Measurements from ENCODE around the gene ITPRIPL2.

ITPRIPL2 gene

GRCh38 chr16:19113577-19114358 is at the start of gene ITPRIPL2:
ITPRIPL2 (plus strand) TSS chr16:19113964; CDS start chr16:19114462, 498 bp downstream.
- no peaks in the 10 kb centered on the region for H3K9me3 Mint-ChIP-seq

GRCh38 chr16:19066988-19067348 is 46.8 kb upstream of the ITPRIPL2 start:
- H3K9me3 Mint-ChIP-seq = no peaks in the 10 kb centered on the region
- DNase-seq (ENCODE audit: low spot score in 2 of 2) (no peak), ATAC-seq (no peak)
- H3K36me3 Mint-ChIP-seq = peaks cover 11% of the 10 kb centered on the region
- H3K4me3 Mint-ChIP-seq = peak overlapping the region; percentile 83
- peaks cover 6% of the 10 kb centered on the region for H3K4me1 Mint-ChIP-seq
- peak overlapping the region; percentile 98 for H3K27ac Mint-ChIP-seq

More at GRCh38 chr16:19113577-19114358, at the start of gene ITPRIPL2:
- DNase-seq (ENCODE audit: low spot score in 2 of 2) (peak; percentile 19 to 71), ATAC-seq (peak; percentile 62)
- peak within 1 kb of the TSS; percentile 71 for H3K4me3 Mint-ChIP-seq
- peaks cover 29% of the 10 kb centered on the region for H3K4me1 Mint-ChIP-seq
- H3K36me3 Mint-ChIP-seq = peaks cover 1% of the 10 kb centered on the region
- peak within 1 kb of the TSS; percentile 86 for H3K27ac Mint-ChIP-seq

GRCh38 chr16:19067349-19068236 is 46.2 kb upstream of the ITPRIPL2 start, which contains the start of gene COQ7:
COQ7 (plus strand) TSS chr16:19067614; CDS start chr16:19067665, 51 bp downstream.
- DNase-seq (ENCODE audit: low spot score in 2 of 2) = peak; percentile 94 to 98
- H3K4me3 Mint-ChIP-seq = peak within 1 kb of the TSS; percentile 83
- ATAC-seq = peak; percentile 96
- peak within 1 kb of the TSS; percentile 98 for H3K27ac Mint-ChIP-seq
- H3K9me3 Mint-ChIP-seq = no peaks in the 10 kb centered on the region
- peaks cover 6% of the 10 kb centered on the region for H3K4me1 Mint-ChIP-seq
- peaks cover 14% of the 10 kb centered on the region for H3K36me3 Mint-ChIP-seq

- no peaks in the 10 kb centered on the region for H3K9me3 Mint-ChIP-seq
- H3K27ac Mint-ChIP-seq = peak overlapping the region; percentile 98
- DNase-seq (ENCODE audit: low spot score in 2 of 2) = no peak
These were observed 45.4 kb upstream of the ITPRIPL2 start for GRCh38 chr16:19068237-19068815.

GRCh38 chr16:19071811-19072777 is 41.7 kb upstream of the ITPRIPL2 start:
- ATAC-seq (no peak), DNase-seq (ENCODE audit: low spot score in 2 of 2) (peak; percentile 25 to 79)
- no peaks in the 10 kb centered on the region for H3K9me3 Mint-ChIP-seq
- peaks cover 4% of the 10 kb centered on the region for H3K4me1 Mint-ChIP-seq
- H3K4me3 Mint-ChIP-seq = no peak overlapping the region
- H3K36me3 Mint-ChIP-seq = peaks cover 41% of the 10 kb centered on the region
- no peak overlapping the region for H3K27ac Mint-ChIP-seq

More at GRCh38 chr16:19068237-19068815, 45.4 kb upstream of the ITPRIPL2 start:
- Mint-ChIP-seq H3K4me3 (peak overlapping the region; percentile 83), H3K36me3 (peaks cover 17% of the 10 kb centered on the region), H3K4me1 (peaks cover 6% of the 10 kb centered on the region)
- ATAC-seq = no peak

- DNase-seq (ENCODE audit: low spot score in 2 of 2) (no peak), ATAC-seq (no peak)
- no peaks in the 10 kb centered on the region for H3K9me3 Mint-ChIP-seq
- no peak overlapping the region for H3K4me3 Mint-ChIP-seq
- H3K27ac Mint-ChIP-seq = no peak overlapping the region
- H3K36me3 Mint-ChIP-seq = peaks cover 43% of the 10 kb centered on the region
- no peaks in the 10 kb centered on the region for H3K4me1 Mint-ChIP-seq
These were observed 40.4 kb upstream of the ITPRIPL2 start for GRCh38 chr16:19073344-19073743.

DNA sequence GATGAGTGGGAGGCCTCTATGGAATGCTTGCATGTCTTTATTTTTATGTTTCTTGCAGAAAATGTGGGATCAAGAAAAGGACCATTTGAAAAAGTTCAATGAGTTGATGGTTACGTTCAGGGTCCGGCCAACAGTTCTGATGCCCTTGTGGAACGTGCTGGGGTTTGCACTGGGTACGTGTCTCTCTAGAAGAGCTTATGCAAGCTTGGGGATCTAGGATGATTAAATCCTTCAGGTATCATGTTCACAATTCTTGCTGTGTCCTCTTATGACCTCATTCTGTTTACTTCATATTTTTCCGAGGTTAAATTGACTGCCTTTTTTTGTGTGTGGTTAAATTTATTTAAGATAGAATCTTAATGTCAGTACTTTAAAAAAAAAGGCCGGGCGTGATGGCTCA is 39.9 kb upstream of the ITPRIPL2 start:
- no peak overlapping the region for H3K4me3 Mint-ChIP-seq
- no peak overlapping the region for H3K27ac Mint-ChIP-seq
- H3K36me3 Mint-ChIP-seq = peaks cover 49% of the 10 kb centered on the region
- H3K4me1 Mint-ChIP-seq = no peaks in the 10 kb centered on the region
- no peaks in the 10 kb centered on the region for H3K9me3 Mint-ChIP-seq
- no peak for ATAC-seq
- no peak for DNase-seq (ENCODE audit: low spot score in 2 of 2)

GRCh38 chr16:19075511-19075910 is 38.3 kb upstream of the ITPRIPL2 start:
- H3K4me3 Mint-ChIP-seq = no peak overlapping the region
- DNase-seq (ENCODE audit: low spot score in 2 of 2) = no peak
- no peak for ATAC-seq
- H3K36me3 Mint-ChIP-seq = peaks cover 51% of the 10 kb centered on the region
- H3K9me3 Mint-ChIP-seq = no peaks in the 10 kb centered on the region
- H3K27ac Mint-ChIP-seq = no peak overlapping the region
- no peaks in the 10 kb centered on the region for H3K4me1 Mint-ChIP-seq

DNA sequence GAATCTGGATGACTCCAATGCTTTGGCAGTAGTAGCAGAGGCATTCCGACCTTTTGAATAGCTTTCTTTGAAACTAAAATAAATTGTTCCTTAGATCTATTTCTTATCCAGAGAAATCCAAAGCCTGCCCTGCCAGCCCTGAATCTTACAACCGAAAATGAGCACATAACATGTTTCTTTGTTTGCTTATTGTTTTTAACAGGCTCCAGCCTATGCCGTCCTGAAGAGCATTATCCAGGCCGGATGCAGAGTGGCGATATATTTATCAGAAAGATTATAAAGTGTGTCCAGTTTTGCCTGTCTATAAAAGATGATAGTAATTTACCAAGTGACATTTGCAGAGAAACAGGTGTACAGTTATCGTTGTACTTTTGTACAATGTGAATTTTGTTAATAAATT is 35.9 kb upstream of the ITPRIPL2 start:
- no peak for DNase-seq (ENCODE audit: low spot score in 2 of 2)
- no peak overlapping the region for H3K4me3 Mint-ChIP-seq
- H3K4me1 Mint-ChIP-seq = no peaks in the 10 kb centered on the region
- H3K9me3 Mint-ChIP-seq = no peaks in the 10 kb centered on the region
- peaks cover 45% of the 10 kb centered on the region for H3K36me3 Mint-ChIP-seq
- ATAC-seq = no peak
- no peak overlapping the region for H3K27ac Mint-ChIP-seq

- peaks cover 4% of the 10 kb centered on the region for H3K36me3 Mint-ChIP-seq
These were observed 30.1 kb upstream of the ITPRIPL2 start for GRCh38 chr16:19083670-19084069.

GRCh38 chr16:19084139-19084538 is 29.6 kb upstream of the ITPRIPL2 start:
- ATAC-seq (no peak), DNase-seq (ENCODE audit: low spot score in 2 of 2) (no peak)
- H3K27ac Mint-ChIP-seq = no peak overlapping the region
- peaks cover 6% of the 10 kb centered on the region for H3K4me1 Mint-ChIP-seq
- H3K9me3 Mint-ChIP-seq = no peaks in the 10 kb centered on the region
- no peak overlapping the region for H3K4me3 Mint-ChIP-seq
- no peaks in the 10 kb centered on the region for H3K36me3 Mint-ChIP-seq

More at GRCh38 chr16:19083670-19084069, 30.1 kb upstream of the ITPRIPL2 start:
- DNase-seq (ENCODE audit: low spot score in 2 of 2) (no peak), ATAC-seq (no peak)
- H3K9me3 Mint-ChIP-seq = no peaks in the 10 kb centered on the region
- H3K4me3 Mint-ChIP-seq = no peak overlapping the region
- H3K4me1 Mint-ChIP-seq = peaks cover 6% of the 10 kb centered on the region
- no peak overlapping the region for H3K27ac Mint-ChIP-seq

DNA sequence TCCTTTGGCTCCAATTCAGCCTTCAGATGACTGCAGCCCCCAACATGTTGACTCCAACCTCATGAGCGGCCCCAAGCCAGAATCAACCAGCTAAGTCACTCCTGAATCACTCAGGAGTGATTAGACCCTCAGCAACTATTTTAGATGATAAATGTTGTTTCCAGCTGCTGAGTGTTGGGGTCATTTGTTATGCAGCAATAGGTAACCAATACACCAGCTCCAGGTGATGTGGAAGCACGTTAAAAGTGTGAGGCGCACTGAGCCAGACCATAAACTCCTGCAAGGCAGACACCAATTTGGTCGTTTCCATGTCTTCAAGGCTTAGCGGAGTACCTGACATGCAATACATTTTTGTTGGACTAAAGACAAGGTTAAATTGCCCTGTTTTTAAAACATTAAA is 28.9 kb upstream of the ITPRIPL2 start:
- Mint-ChIP-seq H3K9me3 (no peaks in the 10 kb centered on the region), H3K27ac (no peak overlapping the region), H3K4me3 (no peak overlapping the region), H3K4me1 (peaks cover 6% of the 10 kb centered on the region), H3K36me3 (no peaks in the 10 kb centered on the region)
- no peak for ATAC-seq
- DNase-seq (ENCODE audit: low spot score in 2 of 2) = no peak

- H3K4me1 Mint-ChIP-seq = peaks cover 6% of the 10 kb centered on the region
- ATAC-seq = no peak
- no peak for DNase-seq (ENCODE audit: low spot score in 2 of 2)
- H3K9me3 Mint-ChIP-seq = no peaks in the 10 kb centered on the region
- no peaks in the 10 kb centered on the region for H3K36me3 Mint-ChIP-seq
- H3K27ac Mint-ChIP-seq = no peak overlapping the region
- H3K4me3 Mint-ChIP-seq = peak overlapping the region; percentile 41
These were observed 28.0 kb upstream of the ITPRIPL2 start for GRCh38 chr16:19085679-19086200.

All from stimulated activated effector memory CD8-positive, alpha-beta T cell treated with anti-CD3 and anti-CD28 coated beads, Interleukin-12 subunit alpha, Interleukin-12 subunit beta, amount 100 ng/mL, for 72 hours (primary cell).